ENCODE results near the gene C2CD2.

The C2CD2 gene

GRCh38 chr21:41929248-41929647 is 24.6 kb downstream of the C2CD2 start:
- no peak for DNase-seq

GRCh38 chr21:41928621-41929220 is 25.1 kb downstream of the C2CD2 start:
- no peak for DNase-seq

- DNase-seq = no peak
Measured at GRCh38 chr21:41927727-41928409, 25.9 kb downstream of the C2CD2 start.

GRCh38 chr21:41926807-41927171 is 27.0 kb downstream of the C2CD2 start:
- no peak for DNase-seq

- no peak for DNase-seq
Measured at GRCh38 chr21:41926117-41926806, 27.6 kb downstream of the C2CD2 start.

- no peak for DNase-seq
Measured at GRCh38 chr21:41925767-41926116, 28.1 kb downstream of the C2CD2 start.

- DNase-seq = no peak
Measured at GRCh38 chr21:41924368-41924754, 29.5 kb downstream of the C2CD2 start.

GRCh38 chr21:41923631-41924367 is 30.0 kb downstream of the C2CD2 start:
- no peak for DNase-seq

GRCh38 chr21:41923186-41923585 is 30.6 kb downstream of the C2CD2 start:
- DNase-seq = no peak

GRCh38 chr21:41921021-41921420 is 32.8 kb downstream of the C2CD2 start:
- DNase-seq = no peak

- DNase-seq = no peak
Measured at GRCh38 chr21:41920476-41920875, 33.3 kb downstream of the C2CD2 start.

GRCh38 chr21:41919666-41920398 is 34.0 kb downstream of the C2CD2 start:
- no peak for DNase-seq

GRCh38 chr21:41918561-41919358 is 35.1 kb downstream of the C2CD2 start:
- no peak for DNase-seq

GRCh38 chr21:41917531-41917930 is 36.3 kb downstream of the C2CD2 start:
- DNase-seq = no peak

GRCh38 chr21:41916888-41917433 is 36.9 kb downstream of the C2CD2 start:
- DNase-seq = no peak

GRCh38 chr21:41914965-41915364 is 38.9 kb downstream of the C2CD2 start:
- no peak for DNase-seq

- DNase-seq = no peak
Measured at GRCh38 chr21:41914358-41914757, 39.5 kb downstream of the C2CD2 start.

GRCh38 chr21:41913230-41913629 is 40.6 kb downstream of the C2CD2 start:
- DNase-seq = no peak

GRCh38 chr21:41908829-41909228 is 45.0 kb downstream of the C2CD2 start:
- DNase-seq = no peak

GRCh38 chr21:41907496-41908258 is 46.1 kb downstream of the C2CD2 start:
- no peak for DNase-seq

- DNase-seq = no peak
Measured at GRCh38 chr21:41906770-41907169, 47.0 kb downstream of the C2CD2 start.
